GM23338 (cell line): Measurements from ENCODE around the gene PGGT1B.

Source experiments
- CREB1 ChIP-seq: fragments of 250-450 bp; sonication (Bioruptor Pico); IDR thresholded peaks from 2 replicates; pipeline ENCODE4 v1.5.0; 2020; ENCODE audit warnings: low read depth, mild to moderate bottlenecking, moderate library complexity
- ETS1 ChIP-seq: IDR thresholded peaks from 2 replicates; pipeline ENCODE4 v1.6.1; 2016; ENCODE audit warnings: antibody characterized with exemption
- EZH2 ChIP-seq: fragments of 200-600 bp; sonication (generic); IDR thresholded peaks from one replicate; pipeline ENCODE4 v1.8.0; 2017; ENCODE audit warnings: antibody characterized with exemption, mild to moderate bottlenecking, low read depth; ENCODE audit not compliant: unreplicated experiment
- EZH2phosphoT487 ChIP-seq: fragments of 200-600 bp; sonication (generic); IDR thresholded peaks from one replicate; pipeline ENCODE4 v1.8.1; 2018; ENCODE audit warnings: antibody characterized with exemption; ENCODE audit not compliant: unreplicated experiment
- JUNB ChIP-seq: IDR thresholded peaks from one replicate; pipeline ENCODE4 v1.6.1; 2016; ENCODE audit warnings: antibody characterized with exemption; ENCODE audit not compliant: unreplicated experiment
- POLR2AphosphoS5 ChIP-seq: IDR thresholded peaks from 2 replicates; pipeline ENCODE4 v1.6.1; 2016; ENCODE audit warnings: antibody characterized with exemption, low read depth
- REST ChIP-seq: IDR thresholded peaks from one replicate; pipeline ENCODE4 v1.6.1; 2018; ENCODE audit warnings: antibody characterized with exemption; ENCODE audit not compliant: unreplicated experiment
- STAT1 ChIP-seq: IDR thresholded peaks from one replicate; pipeline ENCODE4 v1.6.1; 2016; ENCODE audit warnings: antibody characterized with exemption; ENCODE audit not compliant: unreplicated experiment
- TF ChIP-seq, protein P1 (sequence below), 2 experiments: fragments of 200-600 bp in 1 of 2; sonication (generic) in 1 of 2; conservative IDR thresholded peaks; 2 replicates each; pipeline versions ENCODE4 v1.5.1 to v1.6.1; 2016 to 2017; ENCODE audit warnings: antibody characterized with exemption in 2 of 2, low read depth in 2 of 2, mild to moderate bottlenecking in 2 of 2, moderate library complexity in 1 of 2
- TF ChIP-seq, protein P2 (sequence below): fragments of 250-450 bp; sonication (Bioruptor Pico); IDR thresholded peaks from 2 replicates; pipeline ENCODE4 v1.5.0; 2020; ENCODE audit warnings: mild to moderate bottlenecking, moderate library complexity

GRCh38 chr5:115267617-115268016 lies 4.9 kb upstream of the PGGT1B start:
- no peak for TF ChIP-seq POLR2AphosphoS5
- TF ChIP-seq, protein P1, sequence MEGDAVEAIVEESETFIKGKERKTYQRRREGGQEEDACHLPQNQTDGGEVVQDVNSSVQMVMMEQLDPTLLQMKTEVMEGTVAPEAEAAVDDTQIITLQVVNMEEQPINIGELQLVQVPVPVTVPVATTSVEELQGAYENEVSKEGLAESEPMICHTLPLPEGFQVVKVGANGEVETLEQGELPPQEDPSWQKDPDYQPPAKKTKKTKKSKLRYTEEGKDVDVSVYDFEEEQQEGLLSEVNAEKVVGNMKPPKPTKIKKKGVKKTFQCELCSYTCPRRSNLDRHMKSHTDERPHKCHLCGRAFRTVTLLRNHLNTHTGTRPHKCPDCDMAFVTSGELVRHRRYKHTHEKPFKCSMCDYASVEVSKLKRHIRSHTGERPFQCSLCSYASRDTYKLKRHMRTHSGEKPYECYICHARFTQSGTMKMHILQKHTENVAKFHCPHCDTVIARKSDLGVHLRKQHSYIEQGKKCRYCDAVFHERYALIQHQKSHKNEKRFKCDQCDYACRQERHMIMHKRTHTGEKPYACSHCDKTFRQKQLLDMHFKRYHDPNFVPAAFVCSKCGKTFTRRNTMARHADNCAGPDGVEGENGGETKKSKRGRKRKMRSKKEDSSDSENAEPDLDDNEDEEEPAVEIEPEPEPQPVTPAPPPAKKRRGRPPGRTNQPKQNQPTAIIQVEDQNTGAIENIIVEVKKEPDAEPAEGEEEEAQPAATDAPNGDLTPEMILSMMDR (conservative IDR thresholded peaks at IDR 0.05; ENCODE audit: low read depth in 2 of 2) = no peak
- no peak for TF ChIP-seq CREB1 (CRISPR knock-in tag)
- no peak for TF ChIP-seq EZH2
- no peak for TF ChIP-seq JUNB
- TF ChIP-seq REST = no peak
- TF ChIP-seq ETS1 = no peak
- no peak for TF ChIP-seq STAT1
- no peak for TF ChIP-seq EZH2phosphoT487
- TF ChIP-seq, protein P2, sequence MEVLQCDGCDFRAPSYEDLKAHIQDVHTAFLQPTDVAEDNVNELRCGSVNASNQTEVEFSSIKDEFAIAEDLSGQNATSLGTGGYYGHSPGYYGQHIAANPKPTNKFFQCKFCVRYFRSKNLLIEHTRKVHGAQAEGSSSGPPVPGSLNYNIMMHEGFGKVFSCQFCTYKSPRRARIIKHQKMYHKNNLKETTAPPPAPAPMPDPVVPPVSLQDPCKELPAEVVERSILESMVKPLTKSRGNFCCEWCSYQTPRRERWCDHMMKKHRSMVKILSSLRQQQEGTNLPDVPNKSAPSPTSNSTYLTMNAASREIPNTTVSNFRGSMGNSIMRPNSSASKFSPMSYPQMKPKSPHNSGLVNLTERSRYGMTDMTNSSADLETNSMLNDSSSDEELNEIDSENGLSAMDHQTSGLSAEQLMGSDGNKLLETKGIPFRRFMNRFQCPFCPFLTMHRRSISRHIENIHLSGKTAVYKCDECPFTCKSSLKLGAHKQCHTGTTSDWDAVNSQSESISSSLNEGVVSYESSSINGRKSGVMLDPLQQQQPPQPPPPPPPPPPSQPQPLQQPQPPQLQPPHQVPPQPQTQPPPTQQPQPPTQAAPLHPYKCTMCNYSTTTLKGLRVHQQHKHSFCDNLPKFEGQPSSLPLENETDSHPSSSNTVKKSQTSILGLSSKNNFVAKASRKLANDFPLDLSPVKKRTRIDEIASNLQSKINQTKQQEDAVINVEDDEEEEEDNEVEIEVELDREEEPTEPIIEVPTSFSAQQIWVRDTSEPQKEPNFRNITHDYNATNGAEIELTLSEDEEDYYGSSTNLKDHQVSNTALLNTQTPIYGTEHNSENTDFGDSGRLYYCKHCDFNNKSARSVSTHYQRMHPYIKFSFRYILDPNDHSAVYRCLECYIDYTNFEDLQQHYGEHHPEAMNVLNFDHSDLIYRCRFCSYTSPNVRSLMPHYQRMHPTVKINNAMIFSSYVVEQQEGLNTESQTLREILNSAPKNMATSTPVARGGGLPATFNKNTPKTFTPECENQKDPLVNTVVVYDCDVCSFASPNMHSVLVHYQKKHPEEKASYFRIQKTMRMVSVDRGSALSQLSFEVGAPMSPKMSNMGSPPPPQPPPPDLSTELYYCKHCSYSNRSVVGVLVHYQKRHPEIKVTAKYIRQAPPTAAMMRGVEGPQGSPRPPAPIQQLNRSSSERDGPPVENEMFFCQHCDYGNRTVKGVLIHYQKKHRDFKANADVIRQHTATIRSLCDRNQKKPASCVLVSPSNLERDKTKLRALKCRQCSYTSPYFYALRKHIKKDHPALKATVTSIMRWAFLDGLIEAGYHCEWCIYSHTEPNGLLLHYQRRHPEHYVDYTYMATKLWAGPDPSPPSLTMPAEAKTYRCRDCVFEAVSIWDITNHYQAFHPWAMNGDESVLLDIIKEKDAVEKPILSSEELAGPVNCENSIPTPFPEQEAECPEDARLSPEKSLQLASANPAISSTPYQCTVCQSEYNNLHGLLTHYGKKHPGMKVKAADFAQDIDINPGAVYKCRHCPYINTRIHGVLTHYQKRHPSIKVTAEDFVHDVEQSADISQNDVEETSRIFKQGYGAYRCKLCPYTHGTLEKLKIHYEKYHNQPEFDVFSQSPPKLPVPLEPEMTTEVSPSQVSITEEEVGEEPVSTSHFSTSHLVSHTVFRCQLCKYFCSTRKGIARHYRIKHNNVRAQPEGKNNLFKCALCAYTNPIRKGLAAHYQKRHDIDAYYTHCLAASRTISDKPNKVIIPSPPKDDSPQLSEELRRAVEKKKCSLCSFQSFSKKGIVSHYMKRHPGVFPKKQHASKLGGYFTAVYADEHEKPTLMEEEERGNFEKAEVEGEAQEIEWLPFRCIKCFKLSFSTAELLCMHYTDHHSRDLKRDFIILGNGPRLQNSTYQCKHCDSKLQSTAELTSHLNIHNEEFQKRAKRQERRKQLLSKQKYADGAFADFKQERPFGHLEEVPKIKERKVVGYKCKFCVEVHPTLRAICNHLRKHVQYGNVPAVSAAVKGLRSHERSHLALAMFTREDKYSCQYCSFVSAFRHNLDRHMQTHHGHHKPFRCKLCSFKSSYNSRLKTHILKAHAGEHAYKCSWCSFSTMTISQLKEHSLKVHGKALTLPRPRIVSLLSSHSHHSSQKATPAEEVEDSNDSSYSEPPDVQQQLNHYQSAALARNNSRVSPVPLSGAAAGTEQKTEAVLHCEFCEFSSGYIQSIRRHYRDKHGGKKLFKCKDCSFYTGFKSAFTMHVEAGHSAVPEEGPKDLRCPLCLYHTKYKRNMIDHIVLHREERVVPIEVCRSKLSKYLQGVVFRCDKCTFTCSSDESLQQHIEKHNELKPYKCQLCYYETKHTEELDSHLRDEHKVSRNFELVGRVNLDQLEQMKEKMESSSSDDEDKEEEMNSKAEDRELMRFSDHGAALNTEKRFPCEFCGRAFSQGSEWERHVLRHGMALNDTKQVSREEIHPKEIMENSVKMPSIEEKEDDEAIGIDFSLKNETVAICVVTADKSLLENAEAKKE = no peak
